ENCODE data around the gene LSG1. TPM values are rescaled to one million over a fixed set of nuclear protein-coding genes. Genes with fewer than 3 reads are reported as not detected.

LSG1 gene
- polyA plus RNA-seq, 1 experiment = 23.9 TPM

DNA sequence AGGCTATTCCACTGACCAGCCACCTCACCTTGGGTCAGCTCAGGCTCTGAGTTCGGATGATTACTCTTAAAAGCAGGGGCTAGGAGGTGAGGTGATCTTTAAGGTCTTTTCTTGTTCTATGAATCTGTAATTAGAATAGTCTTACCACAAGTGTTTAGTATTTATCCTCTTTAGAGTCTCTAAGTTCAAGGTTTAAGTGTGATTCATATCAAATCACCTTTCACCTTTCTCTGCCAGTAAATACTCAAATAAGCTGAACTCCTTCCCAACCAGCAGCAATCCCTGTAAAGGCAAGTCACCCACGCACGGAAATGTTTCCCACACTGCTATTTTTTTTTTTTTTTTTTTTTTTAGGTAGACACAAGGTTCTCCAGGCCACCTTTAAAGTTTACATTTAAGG lies 24.2 kb downstream of the LSG1 start:
- H3K36me3 ChIP-seq (ENCODE audit: control insufficient read depth, insufficient read depth, low read length) = peaks cover 16% of the 10 kb centered on the region
- ChIA-PET POLR2A (no interaction called here), CTCF (interaction anchor here (1.1 to 1.7 kb wide), 2 partner anchors 53 to 170 kb away, joined by 3 read pairs; no protein-coding TSS in a partner anchor)
- TF ChIP-seq CTCF (IDR thresholded peaks at IDR 0.05; ENCODE audit: insufficient read depth, low read depth, low read length) = no peak
- H3K27me3 ChIP-seq (ENCODE audit: control insufficient read depth, insufficient read depth, low read length) = no peaks in the 10 kb centered on the region
- H3K4me3 ChIP-seq (ENCODE audit: low read depth, low read length) = no peak overlapping the region
- no peak for DNase-seq (ENCODE audit: low read depth)

DNA sequence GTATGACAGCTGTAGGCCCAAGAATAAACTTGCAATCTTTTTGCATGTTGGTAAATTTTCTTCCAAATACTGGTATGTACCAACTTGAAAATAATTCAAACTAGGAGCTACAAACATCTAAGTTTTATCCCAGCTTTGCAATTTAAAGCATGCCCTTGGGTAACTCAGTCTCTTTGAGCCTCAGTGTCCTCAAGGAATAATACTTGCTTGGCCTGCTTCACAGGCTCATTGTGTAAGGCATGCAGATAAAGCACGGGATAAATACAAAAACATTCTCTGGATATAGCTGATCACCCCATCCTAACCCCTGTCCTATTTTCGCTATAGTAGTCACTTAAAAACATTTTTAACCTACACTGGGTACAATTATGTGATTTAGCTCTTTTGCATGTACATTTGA lies 29.2 kb downstream of the LSG1 start:
- no peak for TF ChIP-seq CTCF (IDR thresholded peaks at IDR 0.05; ENCODE audit: insufficient read depth, low read depth, low read length)

DNA sequence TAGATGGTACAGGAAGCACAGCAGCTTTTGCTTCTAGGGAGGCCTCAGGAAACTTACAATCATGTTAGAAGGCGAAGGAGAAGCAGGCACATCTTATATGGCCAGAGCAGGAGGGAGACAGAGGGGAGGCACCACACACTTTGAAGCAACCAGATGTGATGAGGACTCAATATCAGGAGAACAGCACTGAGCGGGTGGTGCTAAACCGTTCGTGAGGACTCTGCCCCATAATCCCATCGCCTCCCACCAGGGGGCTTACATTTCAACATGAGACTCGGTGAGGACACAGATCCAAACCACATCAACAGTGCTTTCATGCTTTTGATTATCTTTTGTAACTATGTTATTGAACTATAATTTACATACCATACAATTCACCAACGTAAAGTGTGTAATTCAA lies 31.2 kb downstream of the LSG1 start:
- Histone ChIP-seq H3K4me3 (ENCODE audit: low read depth, low read length) (no peak overlapping the region), H3K27me3 (ENCODE audit: control insufficient read depth, insufficient read depth, low read length) (no peaks in the 10 kb centered on the region), H3K36me3 (ENCODE audit: control insufficient read depth, insufficient read depth, low read length) (peaks cover 8% of the 10 kb centered on the region)
- TF ChIP-seq CTCF (IDR thresholded peaks at IDR 0.05; ENCODE audit: insufficient read depth, low read depth, low read length) = peak; percentile 34
- ChIA-PET POLR2A (interaction anchor here (0.6 kb wide), 1 partner anchor 570 kb away, joined by 3 read pairs; no protein-coding TSS in a partner anchor), CTCF (interaction anchor here (0.9 kb wide), 1 partner anchor 30 kb away, joined by 4 read pairs; the partner anchor contains the start of gene LSG1)
- no peak for DNase-seq (ENCODE audit: low read depth)

More for the DNA sequence above, 29.2 kb downstream of the LSG1 start:
- ChIA-PET POLR2A (no interaction called here), CTCF (interaction anchor here (1.0 to 1.2 kb wide), 2 partner anchors 9 to 29 kb away, joined by 3 to 5 read pairs; partner anchors contain the start of genes LSG1 and TMEM44)
- Histone ChIP-seq H3K36me3 (ENCODE audit: control insufficient read depth, insufficient read depth, low read length) (peaks cover 8% of the 10 kb centered on the region), H3K27me3 (ENCODE audit: control insufficient read depth, insufficient read depth, low read length) (no peaks in the 10 kb centered on the region), H3K4me3 (ENCODE audit: low read depth, low read length) (no peak overlapping the region)
- no peak for DNase-seq (ENCODE audit: low read depth)

DNA sequence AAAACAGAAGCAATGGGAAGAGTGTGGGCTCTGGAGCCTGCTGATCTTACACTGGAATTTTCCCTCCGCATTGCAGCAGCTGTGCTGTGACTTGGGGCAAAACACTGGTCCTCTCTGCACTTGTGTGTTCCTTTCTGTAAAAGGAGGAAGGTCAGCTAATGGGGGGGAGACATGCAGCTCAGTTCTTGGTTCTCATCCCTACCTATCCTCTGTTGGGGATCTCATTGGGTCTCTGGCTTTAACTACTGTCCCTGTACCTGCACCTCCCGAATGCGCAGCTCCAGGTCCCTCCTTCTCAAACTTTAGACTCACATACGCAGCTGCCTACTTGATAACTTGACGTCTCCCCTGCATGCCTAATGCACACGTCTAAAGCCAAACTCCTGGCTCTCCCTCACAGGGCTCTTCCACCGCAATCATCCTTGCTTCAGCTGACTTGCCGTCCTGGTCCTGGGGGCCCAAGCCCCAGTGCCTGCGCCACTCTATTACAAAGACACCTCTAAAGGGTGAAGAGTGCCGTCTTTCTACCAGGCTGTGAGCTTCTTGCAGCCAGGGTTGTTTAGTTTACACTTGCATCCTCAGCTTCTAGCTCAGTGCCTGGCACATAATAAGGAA lies 32.9 kb downstream of the LSG1 start:
- CTCF ChIA-PET = interaction anchor here (0.6 to 1.0 kb wide), 3 partner anchors 13 to 568 kb away, joined by 3 read pairs; no protein-coding TSS in a partner anchor
- TF ChIP-seq CTCF (IDR thresholded peaks at IDR 0.05; ENCODE audit: insufficient read depth, low read depth, low read length) = no peak
- H3K4me3 ChIP-seq (ENCODE audit: low read depth, low read length) = no peak overlapping the region
- peaks cover 2% of the 10 kb centered on the region for H3K36me3 ChIP-seq (ENCODE audit: control insufficient read depth, insufficient read depth, low read length)
- POLR2A ChIA-PET = no interaction called here
- no peak for DNase-seq (ENCODE audit: low read depth)
- H3K27me3 ChIP-seq (ENCODE audit: control insufficient read depth, insufficient read depth, low read length) = no peaks in the 10 kb centered on the region

- peaks cover 2% of the 10 kb centered on the region for H3K36me3 ChIP-seq (ENCODE audit: control insufficient read depth, insufficient read depth, low read length)
- CTCF ChIA-PET = interaction anchor here (1.2 to 2.1 kb wide), 2 partner anchors 34 to 304 kb away, joined by 3 to 9 read pairs; partner anchors contain the start of gene LSG1
These were observed 34.2 kb downstream of the LSG1 start for GRCh38 chr3:194637541-194638400.

More at GRCh38 chr3:194637541-194638400, 34.2 kb downstream of the LSG1 start:
- DNase-seq (ENCODE audit: low read depth) = no peak
- no peak for TF ChIP-seq CTCF (IDR thresholded peaks at IDR 0.05; ENCODE audit: insufficient read depth, low read depth, low read length)
- Histone ChIP-seq H3K4me3 (ENCODE audit: low read depth, low read length) (no peak overlapping the region), H3K27me3 (ENCODE audit: control insufficient read depth, insufficient read depth, low read length) (no peaks in the 10 kb centered on the region)
- POLR2A ChIA-PET = no interaction called here

Data from BJ (cell line).